ENCODE data around the gene MYO5B.
"Not testable (repeated sequence)": the region's sequence is repeated elsewhere in the genome, so short reads cannot be mapped to it uniquely, and the experiment has no call there.

MYO5B gene

DNA sequence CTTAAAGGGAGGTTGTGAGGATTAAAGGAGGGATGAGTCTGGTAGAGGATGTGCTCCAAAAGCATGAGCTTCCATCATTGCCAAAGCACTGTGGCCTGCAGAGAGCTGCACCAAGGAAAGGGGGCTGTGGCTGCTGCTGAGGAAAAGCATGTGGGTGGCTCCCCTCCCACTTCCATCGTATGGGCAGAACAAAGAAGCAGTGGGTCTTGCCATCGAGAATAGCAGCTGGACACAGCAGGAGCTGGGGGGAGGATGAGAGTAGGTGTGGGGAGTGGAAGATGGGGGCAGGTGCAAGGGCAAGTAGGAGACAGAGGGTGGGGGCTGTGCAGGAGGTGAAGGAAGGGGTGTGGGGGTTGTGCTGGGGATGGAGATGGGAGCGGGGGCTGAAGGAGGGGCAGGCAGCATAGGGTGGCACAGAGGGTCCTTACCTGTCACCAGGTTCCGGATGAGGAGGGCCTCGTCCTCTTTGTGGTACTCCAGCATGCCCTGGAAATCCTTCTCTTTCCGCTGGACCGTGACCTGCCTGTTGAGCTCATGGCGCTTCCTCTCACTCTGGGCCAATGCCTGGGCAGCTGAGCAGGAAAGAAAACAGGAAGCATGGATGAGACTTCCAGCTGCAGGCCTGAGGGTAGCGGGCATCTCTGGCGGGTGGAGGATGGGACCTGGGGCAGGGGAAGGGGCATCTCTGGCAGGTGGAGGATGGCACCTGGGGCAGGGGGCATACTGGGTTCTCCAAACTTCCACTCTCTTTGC, 348.1 kb downstream of the MYO5B start:
- DNase-seq, result no peak

DNA sequence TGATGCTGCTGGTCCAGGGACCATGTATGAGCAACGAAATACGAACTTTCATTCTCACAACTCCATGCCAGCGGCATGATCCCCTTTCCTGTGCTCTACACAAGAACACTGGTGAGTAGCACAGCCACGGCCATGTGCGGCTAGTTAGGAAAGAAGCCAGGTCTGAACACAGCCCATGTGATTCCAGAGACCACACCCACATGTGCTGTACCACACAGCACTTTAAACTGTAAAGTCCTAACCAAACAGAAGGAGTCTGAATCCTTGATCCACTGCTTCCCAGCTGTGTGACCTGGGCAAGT, 348.6 kb downstream of the MYO5B start:
- DNase-seq, result no peak

DNA sequence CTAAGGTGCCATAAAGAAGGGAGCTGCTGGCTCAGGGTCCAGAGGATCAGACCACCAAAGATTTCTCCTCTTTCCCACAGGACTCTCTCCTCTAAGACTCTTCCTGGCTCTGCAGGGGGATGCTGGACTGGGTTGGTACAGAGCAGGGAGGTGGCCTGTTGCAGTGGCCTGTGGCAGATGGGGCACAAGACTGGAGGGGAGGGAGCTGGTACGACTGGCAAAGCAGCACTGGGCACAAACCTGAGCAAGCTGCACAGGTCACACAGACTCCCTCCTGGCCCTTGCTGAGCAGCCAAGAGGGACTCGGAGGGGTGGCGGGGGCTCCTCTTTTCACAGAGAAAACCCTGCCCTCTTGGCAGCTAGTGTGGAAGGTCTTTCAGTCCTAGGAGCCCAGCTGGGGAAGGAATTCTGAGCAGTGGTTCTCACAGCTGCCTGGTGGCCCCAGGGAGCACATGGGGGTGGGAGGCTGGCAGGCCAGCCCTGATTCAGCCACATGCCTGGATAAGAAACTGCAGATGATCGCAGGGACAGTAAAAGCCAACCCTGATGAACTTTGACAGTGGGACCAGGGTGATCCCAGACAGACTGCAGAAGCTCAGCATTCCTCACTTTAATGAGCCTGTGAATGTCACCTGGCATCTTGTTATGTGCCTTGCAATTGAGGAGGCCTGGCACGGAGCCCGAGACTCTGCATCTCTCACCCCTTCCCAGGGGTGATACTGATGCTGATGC, 349.2 kb downstream of the MYO5B start:
- DNase-seq, result no peak

DNA sequence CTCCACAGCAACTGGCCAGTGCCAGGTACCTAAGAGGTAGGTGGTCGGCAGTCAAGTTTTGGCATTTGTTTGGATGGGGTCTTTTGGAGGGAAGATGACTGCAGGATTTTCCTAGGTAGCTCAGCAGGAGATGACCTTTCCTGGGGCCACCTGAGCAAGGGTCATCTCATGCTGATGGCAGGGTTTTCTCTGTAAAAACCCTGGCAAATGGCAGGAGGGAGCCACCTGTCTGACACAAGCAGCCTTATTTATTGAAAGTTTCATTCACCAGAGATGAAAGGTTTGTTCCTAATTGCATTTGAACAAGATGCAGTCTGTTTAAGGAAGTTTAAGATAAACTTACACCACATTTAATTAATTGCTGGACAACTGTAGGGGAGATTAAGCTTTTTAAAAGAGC, 350.0 kb downstream of the MYO5B start:
- DNase-seq, result no peak

DNA sequence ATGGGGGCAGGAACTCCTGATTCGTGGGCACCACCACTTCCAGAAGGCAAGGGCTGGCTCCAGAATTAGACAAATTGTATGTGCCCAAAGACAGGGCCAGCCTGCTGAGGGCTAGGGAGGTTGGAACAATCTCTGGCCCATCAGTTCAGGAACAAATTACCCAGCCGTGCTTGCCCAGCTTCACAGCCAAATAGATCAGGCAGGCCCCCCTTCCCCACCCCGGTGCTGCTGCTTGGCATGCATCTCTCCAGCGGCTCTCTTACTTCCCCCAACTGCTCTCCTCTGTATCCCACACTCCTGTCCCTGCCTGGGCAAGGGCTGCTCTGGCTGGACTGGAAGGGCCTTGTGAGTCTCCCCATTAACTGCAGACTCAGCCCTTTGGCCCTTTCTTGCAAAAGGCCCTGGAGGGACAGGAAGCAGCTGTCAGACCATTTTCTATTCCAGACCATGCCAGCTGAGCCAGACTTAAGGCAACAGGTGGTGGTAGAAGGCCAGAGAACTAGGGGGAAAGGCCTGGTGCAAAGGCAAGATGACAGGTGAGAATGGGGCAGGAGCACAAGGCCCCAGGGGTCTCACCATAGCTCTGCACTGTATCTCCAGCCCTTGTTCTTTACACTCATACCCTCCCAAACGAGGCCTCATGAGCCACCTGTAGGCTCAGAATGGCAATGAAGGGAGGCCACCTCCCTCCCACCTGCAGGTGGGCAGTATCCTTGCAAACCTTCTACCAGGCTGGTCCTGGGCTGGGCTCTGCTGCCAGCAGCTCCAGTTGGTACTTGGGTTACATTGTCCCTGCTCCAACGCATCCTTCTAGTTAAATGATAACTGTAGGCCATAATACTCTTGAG, 350.9 kb downstream of the MYO5B start:
- no peak for DNase-seq

GRCh38 chr18:49843131-49843530, 351.8 kb downstream of the MYO5B start:
- DNase-seq, result no peak

DNA sequence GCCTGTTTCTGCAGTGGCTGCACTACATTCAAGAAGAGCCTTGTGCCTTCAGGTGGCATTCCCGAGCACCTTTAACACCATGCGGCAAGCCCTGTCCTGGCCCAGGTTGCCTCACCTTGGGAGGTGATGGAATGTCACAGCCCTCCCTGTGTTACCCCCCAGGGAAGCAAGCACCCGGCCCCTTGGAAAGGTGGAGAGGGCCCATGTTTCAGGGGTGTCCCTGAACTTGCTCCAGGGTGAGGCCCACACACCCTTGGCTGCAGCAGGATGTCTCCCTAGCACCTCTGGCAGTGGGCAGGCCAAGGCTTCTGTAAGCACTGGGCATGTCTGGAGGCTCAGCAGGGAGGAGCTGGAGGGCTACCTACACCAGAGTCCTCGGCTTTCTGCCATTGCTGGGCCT, 352.3 kb downstream of the MYO5B start:
- DNase-seq, result no peak

DNA sequence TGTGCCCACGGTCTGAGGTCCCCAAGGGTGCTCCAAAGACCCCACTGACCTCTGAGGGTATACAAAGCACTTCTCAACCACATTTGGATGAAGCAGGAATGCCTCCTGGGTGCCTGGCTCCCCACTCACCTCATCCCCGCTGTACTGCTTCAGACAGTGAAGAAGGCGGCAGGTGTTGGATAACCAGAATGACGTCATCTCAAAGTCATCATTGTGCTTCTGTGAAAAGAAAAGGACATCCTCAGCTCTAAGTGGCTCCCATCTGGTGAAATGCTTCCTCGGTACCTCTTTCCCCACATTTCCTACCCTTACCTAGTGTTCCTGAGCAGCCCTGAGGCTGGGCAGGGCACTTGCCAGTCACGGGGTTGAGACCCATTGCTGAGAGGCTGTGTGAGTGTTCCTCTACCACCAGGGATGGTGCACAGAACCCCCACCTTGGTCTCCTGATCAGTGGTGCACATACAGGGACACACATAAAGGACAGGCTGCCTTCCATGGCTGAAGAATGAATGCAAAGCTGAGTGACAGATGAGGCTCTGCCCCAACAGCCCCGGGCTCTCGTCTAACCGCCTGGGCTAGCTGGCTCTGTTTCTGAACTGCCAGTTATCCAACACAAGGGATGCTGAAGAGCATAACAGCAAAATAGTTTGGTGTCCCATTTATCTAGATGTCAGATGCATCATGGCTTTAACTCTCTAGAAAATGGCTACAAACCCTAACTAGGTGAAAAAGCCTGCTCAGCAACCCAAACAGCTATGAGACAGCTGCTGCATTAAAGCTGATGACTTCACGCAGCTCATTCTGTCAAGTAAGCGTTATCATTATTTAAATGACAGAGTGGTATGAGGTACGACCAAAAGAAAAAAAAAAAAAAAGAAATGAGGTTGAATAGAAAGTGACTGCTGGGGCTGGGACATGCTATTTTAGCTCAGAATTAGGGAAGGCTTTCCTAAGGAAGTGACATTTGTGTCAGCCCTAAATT, 353.4 kb downstream of the MYO5B start:
- no peak for DNase-seq

DNA sequence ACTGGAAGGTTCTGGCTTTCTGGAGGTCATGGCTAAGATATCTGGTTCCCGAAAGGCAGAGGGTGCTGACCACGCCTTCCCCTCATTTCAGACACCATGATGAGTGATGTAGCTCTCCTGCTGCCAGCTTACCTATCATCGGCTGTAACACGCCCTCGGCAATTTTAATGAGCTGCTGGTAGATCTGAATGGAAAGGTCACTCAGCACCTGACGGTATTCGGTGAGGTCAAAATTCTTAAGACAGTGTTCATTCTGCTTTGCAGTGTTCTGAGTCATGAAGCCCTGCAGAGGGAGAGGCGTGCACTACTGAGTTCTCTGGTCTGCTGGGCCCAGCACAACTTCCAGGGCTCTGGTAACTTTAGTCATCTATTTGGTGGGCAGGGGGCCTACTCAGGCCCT, 355.9 kb downstream of the MYO5B start:
- no peak for DNase-seq

DNA sequence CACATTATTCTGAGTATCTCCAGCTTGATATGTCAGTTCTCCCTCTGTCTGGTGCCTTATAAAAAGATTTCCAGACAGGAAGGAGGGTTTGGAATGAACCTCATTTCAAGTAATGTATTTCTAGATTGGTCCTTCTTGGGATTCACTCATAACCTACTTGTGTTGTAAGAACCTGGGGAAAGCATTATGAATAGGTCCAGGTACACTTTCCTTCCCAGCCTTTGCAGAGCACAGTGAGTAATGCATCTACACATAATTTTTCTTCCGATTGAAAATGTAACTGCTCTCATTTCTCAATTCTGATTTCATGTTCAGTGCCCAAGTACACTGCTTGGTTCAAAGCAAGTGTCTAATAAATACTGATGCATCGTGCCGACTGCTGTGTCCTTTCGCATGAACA, 356.6 kb downstream of the MYO5B start:
- DNase-seq, result no peak

- DNase-seq, result no peak
These were observed 357.1 kb downstream of the MYO5B start for GRCh38 chr18:49837889-49838288.

DNA sequence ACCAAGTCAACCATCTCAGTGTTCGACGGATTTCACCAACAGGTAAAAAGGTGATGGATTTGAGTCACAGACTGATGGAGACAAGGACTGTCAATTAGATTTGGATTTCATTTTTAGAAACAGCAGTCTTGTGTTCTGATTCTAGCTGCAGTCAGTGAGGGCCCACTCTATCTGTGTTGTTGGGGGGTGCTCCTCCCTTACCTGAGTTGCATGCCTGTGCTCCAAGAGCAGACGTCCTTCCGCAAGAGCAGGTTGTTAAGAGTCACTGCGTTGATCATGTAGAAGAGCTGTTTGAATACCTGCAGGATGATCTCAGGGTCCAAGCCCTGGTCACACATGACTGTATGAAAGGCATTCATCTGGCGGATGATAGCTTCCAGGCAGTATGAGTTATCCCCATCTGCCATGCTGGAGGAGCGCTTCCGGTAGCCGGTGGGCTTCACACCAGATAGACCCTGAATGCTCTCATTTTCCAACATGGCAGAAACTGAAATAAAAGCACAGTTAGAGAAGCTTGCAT, 357.6 kb downstream of the MYO5B start:
- not testable (repeated sequence) for DNase-seq

GRCh38 chr18:49835405-49835804, 359.5 kb downstream of the MYO5B start:
- no peak for DNase-seq

DNA sequence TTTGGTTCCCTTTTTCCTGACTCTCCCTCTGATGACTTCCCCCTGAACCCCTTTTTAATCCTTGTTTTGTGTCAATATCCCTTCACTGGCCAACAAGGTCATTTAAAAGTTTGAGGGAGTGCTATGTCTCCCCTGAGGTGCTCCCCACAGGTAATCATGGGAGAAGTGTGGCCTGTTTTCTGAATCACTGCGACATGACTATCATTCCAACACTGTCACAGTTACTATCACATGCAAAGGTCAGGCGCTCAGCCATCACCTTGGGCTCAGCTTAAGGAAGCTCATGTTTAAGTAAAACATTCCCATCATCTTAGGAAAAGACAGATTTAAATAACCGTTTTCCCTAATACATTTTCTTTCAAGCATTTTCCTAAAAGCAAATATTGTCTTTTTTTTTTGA, 360.7 kb downstream of the MYO5B start:
- DNase-seq, result no peak

GRCh38 chr18:49833814-49834213, 361.1 kb downstream of the MYO5B start:
- DNase-seq, result no peak

GRCh38 chr18:49832221-49832647, 362.7 kb downstream of the MYO5B start:
- no peak for DNase-seq

- DNase-seq, result no peak
These were observed 367.0 kb downstream of the MYO5B start for GRCh38 chr18:49827996-49828395.

- peak; percentile 73 for DNase-seq
These were observed 374.9 kb downstream of the MYO5B start for GRCh38 chr18:49819823-49820671.

- no peak for DNase-seq
These were observed 375.8 kb downstream of the MYO5B start for GRCh38 chr18:49819071-49819662.

DNA sequence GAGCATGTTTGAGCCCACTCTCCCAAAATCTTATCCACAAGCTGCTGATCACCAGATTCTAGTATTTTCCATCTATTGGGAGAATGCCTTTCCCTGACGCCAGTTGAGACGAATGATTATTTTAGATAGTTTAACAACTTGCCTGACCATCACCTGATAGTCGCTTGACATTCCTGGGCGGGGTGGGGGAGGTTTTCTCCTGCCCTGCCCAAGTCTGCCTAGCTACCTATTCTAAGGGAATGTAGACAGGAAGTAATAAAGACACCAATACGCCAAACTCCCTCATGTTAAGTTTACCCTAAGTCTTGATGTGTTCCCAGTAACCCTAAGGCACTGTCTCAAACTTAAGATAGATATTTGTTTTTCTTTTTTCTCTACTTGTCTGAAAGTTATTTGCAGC, 377.0 kb downstream of the MYO5B start:
- DNase-seq, result no peak

DNA sequence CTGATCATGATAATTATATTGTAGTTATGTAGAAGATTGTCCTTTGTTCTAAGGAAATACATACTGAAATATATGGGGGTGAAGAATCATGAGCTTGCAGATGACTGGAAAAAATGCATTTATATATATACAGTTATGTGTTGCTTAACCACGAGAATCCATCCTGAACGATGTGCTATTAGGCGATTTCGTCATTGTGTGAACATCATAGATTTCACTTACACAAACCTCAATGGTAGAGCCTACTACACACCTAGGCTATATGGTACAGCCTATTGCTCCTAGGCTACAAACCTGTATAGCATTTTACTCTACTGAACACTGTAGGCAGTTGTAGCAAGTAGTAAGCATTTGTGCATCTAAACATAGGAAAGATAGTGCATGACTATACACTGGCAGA, 379.0 kb downstream of the MYO5B start:
- no peak for DNase-seq
